Lower lobe of right lung (tissue), 2 donors: Measurements from ENCODE around the gene AADACL4. TPM values are rescaled to one million over a fixed set of nuclear protein-coding genes. Genes with fewer than 3 reads are reported as not detected.

Experiments used
- ATAC-seq, 2 donors: fragments of 200-7000 bp; cut with Tn5 transposase; one replicate each; pipeline ENCODE4 v1.9.1; 2020 to 2022; ENCODE audit warnings: mild to moderate bottlenecking in 2 of 2, moderate library complexity in 2 of 2
- DNase-seq: peaks from one replicate; pipeline ENCODE4 v3.0.0-alpha.2; 2020
- H3K27ac ChIP-seq: fragments of 200-600 bp; one replicate; pipeline ENCODE4 v1.8.0; 2022
- H3K27me3 ChIP-seq: fragments of 200-600 bp; one replicate; pipeline ENCODE4 v1.8.0; 2022; ENCODE audit warnings: low read depth
- H3K36me3 ChIP-seq: fragments of 200-600 bp; one replicate; pipeline ENCODE4 v1.8.0; 2022; ENCODE audit warnings: mild to moderate bottlenecking
- H3K4me1 ChIP-seq: fragments of 200-600 bp; one replicate; pipeline ENCODE4 v1.8.0; 2022
- H3K4me3 ChIP-seq: fragments of 200-600 bp; one replicate; pipeline ENCODE4 v1.8.0; 2022; ENCODE audit warnings: mild to moderate bottlenecking
- H3K9me3 ChIP-seq: fragments of 200-600 bp; one replicate; pipeline ENCODE4 v1.8.0; 2022
- intact Hi-C: fragments of 100-400 bp; cut with DNase I; formaldehyde crosslinking; loops from one replicate; pipeline ENCODE4 v1.11.0; 2022
- total RNA-seq: library from RNA; stranded (reverse); fragmentation: NEBNext Ultra II Directional; extraction: Animal tissue kit (Norgen Biotek cat#: 25700); gene quantifications from one replicate; pipeline ENCODE4 v1.2.1, GENCODE V29; 2021
- TF ChIP-seq, protein P1 (sequence below): fragments of 200-600 bp; IDR thresholded peaks from one replicate; pipeline ENCODE4 v1.8.0; 2022; ENCODE audit warnings: antibody characterized with exemption, mild to moderate bottlenecking
- donor health status: DM: no; HTN: yes; CAD: no; lungs with severe emphysema.

AADACL4 gene
- total RNA-seq, 1 donor from 2014 or later: not detected

DNA sequence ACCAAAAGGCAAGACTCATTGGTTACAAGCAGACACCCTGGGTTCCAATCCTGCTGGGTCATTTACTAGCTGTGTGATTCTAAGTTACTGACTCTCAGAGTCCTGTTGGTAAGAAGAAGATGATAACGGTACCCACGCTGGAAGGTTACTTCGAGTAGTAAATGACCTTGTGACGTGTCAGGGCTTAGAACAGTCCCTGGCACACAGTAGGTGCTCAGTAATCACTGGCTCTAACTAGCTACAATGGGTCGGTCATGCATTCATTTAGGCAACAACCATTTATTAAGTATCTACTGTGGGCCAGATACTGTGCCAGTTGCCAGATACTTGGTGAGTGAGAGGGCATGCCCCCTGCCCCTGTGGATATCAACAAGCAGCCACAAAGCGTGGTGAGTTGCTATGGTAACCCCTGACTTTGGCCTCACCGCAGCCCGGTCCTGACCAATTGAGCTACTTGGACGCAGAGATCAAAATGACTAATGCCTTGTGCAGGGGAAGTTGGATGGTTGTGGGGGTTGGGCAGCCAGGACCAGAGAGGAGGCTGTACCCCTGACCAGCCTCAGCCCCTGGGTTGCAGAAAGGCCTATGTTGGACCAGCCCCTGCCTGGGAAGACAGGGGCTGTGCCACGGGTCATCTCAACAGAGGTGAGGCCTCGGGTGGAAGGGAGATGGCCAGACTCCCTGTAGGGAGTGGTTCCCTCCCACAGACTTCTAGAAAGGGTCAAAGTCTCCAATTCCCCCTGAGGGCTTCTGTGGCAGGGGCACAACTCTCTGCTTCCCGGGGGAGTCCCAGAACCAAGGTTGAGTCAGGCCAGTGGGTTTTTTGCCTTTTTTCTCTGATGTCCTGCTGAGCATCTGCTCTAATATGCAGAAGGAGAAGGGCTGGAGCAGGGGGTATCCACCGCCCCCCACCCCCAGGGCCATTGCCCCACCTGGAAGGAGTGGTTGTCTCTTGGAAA, 41.9 kb upstream of the AADACL4 start:
- H3K36me3 ChIP-seq: peaks cover 14% of the 10 kb centered on the region
- peak overlapping the region; percentile 18 for H3K27ac ChIP-seq
- no peak for DNase-seq

DNA sequence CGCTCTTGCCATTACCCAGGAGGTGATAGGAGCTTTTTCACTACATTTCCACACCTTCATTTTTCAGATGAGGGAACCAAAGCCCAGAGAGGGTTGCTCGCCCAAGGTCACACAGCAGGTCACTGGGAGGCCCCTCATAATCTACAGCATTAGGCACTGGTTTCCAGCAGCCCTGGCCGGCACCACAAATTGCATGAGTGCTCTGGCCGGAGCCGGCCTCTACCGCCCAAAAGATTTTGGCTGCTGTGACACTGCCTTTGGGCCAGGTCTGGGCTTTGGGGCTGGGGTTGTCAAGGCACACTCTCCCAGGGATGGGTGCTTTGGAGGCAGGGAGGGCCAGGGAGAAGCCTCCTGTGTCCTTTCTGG, 41.2 kb upstream of the AADACL4 start:
- DNase-seq (no peak), ATAC-seq (no peak)
- H3K4me3 ChIP-seq: no peak overlapping the region
- no peak overlapping the region for H3K27ac ChIP-seq
- H3K9me3 ChIP-seq: no peaks in the 10 kb centered on the region
- TF ChIP-seq, protein P1, sequence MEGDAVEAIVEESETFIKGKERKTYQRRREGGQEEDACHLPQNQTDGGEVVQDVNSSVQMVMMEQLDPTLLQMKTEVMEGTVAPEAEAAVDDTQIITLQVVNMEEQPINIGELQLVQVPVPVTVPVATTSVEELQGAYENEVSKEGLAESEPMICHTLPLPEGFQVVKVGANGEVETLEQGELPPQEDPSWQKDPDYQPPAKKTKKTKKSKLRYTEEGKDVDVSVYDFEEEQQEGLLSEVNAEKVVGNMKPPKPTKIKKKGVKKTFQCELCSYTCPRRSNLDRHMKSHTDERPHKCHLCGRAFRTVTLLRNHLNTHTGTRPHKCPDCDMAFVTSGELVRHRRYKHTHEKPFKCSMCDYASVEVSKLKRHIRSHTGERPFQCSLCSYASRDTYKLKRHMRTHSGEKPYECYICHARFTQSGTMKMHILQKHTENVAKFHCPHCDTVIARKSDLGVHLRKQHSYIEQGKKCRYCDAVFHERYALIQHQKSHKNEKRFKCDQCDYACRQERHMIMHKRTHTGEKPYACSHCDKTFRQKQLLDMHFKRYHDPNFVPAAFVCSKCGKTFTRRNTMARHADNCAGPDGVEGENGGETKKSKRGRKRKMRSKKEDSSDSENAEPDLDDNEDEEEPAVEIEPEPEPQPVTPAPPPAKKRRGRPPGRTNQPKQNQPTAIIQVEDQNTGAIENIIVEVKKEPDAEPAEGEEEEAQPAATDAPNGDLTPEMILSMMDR: no peak
- no peaks in the 10 kb centered on the region for H3K27me3 ChIP-seq
- peaks cover 14% of the 10 kb centered on the region for H3K36me3 ChIP-seq
- peaks cover 80% of the 10 kb centered on the region for H3K4me1 ChIP-seq
- intact Hi-C loops: no loop called here

More for the DNA sequence above, 41.9 kb upstream of the AADACL4 start:
- TF ChIP-seq, protein P1: no peak
- peaks cover 86% of the 10 kb centered on the region for H3K4me1 ChIP-seq
- no peak overlapping the region for H3K4me3 ChIP-seq
- H3K9me3 ChIP-seq: no peaks in the 10 kb centered on the region
- H3K27me3 ChIP-seq: no peaks in the 10 kb centered on the region
- ATAC-seq: peak; percentile 17
- intact Hi-C loops: no loop called here

- no peak for ATAC-seq
- peak overlapping the region; percentile 53 for H3K27ac ChIP-seq
- intact Hi-C loops: no loop called here
- H3K36me3 ChIP-seq: peaks cover 14% of the 10 kb centered on the region
- no peaks in the 10 kb centered on the region for H3K9me3 ChIP-seq
- no peak overlapping the region for H3K4me3 ChIP-seq
- H3K4me1 ChIP-seq: peaks cover 74% of the 10 kb centered on the region
- H3K27me3 ChIP-seq: no peaks in the 10 kb centered on the region
- TF ChIP-seq, protein P1: no peak
- no peak for DNase-seq
These were observed 40.7 kb upstream of the AADACL4 start for GRCh38 chr1:12603224-12603623.

DNA sequence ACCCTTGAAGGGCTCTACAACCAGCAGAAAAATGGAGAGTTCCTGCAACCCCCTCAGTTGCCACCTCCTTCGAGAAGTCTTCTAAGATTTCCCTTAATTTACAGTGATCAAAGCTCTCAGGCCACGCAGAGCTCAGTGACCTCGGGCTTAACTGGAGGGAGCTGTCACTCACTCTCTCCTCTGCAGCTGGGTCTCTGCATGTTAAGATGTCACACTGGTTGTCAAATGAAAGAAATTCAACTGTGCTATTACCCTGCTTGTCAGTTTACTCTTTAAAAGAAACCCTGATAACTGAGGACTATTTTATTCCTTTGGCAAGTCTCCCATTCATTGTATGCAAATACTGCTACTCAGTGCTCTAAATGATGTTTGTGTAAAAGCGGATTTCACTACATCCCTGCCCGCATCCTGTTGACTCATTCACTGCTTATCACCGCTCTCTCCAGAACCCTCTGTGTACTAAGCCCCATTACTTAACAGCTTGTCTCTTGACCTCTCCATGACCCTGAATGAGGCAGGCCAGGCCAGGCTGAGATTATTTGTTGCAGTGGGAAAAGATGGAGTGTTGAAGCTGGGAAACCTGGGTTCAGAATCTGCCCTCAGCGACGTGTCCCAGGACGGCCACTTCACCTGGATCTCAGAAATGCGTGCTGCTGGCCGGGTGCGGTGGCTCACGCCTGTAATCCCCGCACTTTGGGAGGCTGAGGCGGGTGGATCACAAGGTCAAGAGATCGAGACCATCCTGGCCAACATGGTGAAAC, 39.6 kb upstream of the AADACL4 start:
- no peaks in the 10 kb centered on the region for H3K27me3 ChIP-seq
- TF ChIP-seq, protein P1: no peak
- peak overlapping the region; percentile 53 for H3K27ac ChIP-seq
- ATAC-seq: peak; percentile 92 to 93
- H3K36me3 ChIP-seq: peaks cover 14% of the 10 kb centered on the region
- H3K4me1 ChIP-seq: peaks cover 63% of the 10 kb centered on the region
- H3K4me3 ChIP-seq: peak overlapping the region; percentile 7
- H3K9me3 ChIP-seq: no peaks in the 10 kb centered on the region
- intact Hi-C loops: no loop called here
- no peak for DNase-seq

GRCh38 chr1:12604986-12605385, 38.9 kb upstream of the AADACL4 start:
- H3K9me3 ChIP-seq: no peaks in the 10 kb centered on the region
- H3K4me1 ChIP-seq: peaks cover 57% of the 10 kb centered on the region
- no peak overlapping the region for H3K4me3 ChIP-seq
- DNase-seq (no peak), ATAC-seq (no peak)
- no peaks in the 10 kb centered on the region for H3K27me3 ChIP-seq
- TF ChIP-seq, protein P1: no peak
- H3K27ac ChIP-seq: peak overlapping the region; percentile 53
- H3K36me3 ChIP-seq: peaks cover 14% of the 10 kb centered on the region
- intact Hi-C loops: no loop called here
